Stimulated activated CD4-positive, alpha-beta T cell treated with anti-CD3 and anti-CD28 coated beads, Interleukin-2, amount 100 ng/mL, for 4 hours (primary cell): Measurements from ENCODE around the gene ARMH3.
"Not testable (repeated sequence)": the region's sequence is repeated elsewhere in the genome, so short reads cannot be mapped to it uniquely, and the experiment has no call there.

Experiments
- DNase-seq: peaks from one replicate; pipeline ENCODE4 v3.0.0-alpha.2; 2020; ENCODE audit warnings: low read depth

ARMH3 gene

GRCh38 chr10:102055647-102056419 is at the start of gene ARMH3:
ARMH3 (minus strand) TSS chr10:102056173; CDS start chr10:102040114, 16,059 bp downstream.
- DNase-seq, result peak; percentile 84

- DNase-seq, result no peak
Measured at GRCh38 chr10:102102421-102102820, 46.4 kb upstream of the ARMH3 start.

- no peak for DNase-seq
Measured at GRCh38 chr10:102101152-102101551, 45.2 kb upstream of the ARMH3 start.

- DNase-seq, result no peak
Measured at GRCh38 chr10:102096449-102096848, 40.5 kb upstream of the ARMH3 start.

GRCh38 chr10:102090772-102091171 is 34.8 kb upstream of the ARMH3 start:
- no peak for DNase-seq

- no peak for DNase-seq
Measured at GRCh38 chr10:102086196-102086595, 30.2 kb upstream of the ARMH3 start.

GRCh38 chr10:102085336-102085735 is 29.4 kb upstream of the ARMH3 start:
- no peak for DNase-seq

- DNase-seq, result no peak
Measured at GRCh38 chr10:102083541-102083940, 27.6 kb upstream of the ARMH3 start.

- DNase-seq, result peak; percentile 64
Measured at GRCh38 chr10:102072673-102073527, 16.9 kb upstream of the ARMH3 start.

GRCh38 chr10:102069071-102069470 is 13.1 kb upstream of the ARMH3 start:
- DNase-seq, result no peak

GRCh38 chr10:102068216-102068615 is 12.2 kb upstream of the ARMH3 start:
- no peak for DNase-seq

- no peak for DNase-seq
Measured at GRCh38 chr10:102067091-102067916, 11.3 kb upstream of the ARMH3 start.

- no peak for DNase-seq
Measured at GRCh38 chr10:102066399-102067088, 10.6 kb upstream of the ARMH3 start.

GRCh38 chr10:102065561-102066398 is 9.8 kb upstream of the ARMH3 start:
- no peak for DNase-seq

- peak; percentile 79 for DNase-seq
Measured at GRCh38 chr10:102064868-102065560, 9.0 kb upstream of the ARMH3 start, which contains the start of gene HPS6. HPS6 (plus strand) TSS chr10:102065349; CDS start chr10:102065475, 126 bp downstream.

GRCh38 chr10:102064503-102064867 is 8.5 kb upstream of the ARMH3 start:
- DNase-seq, result no peak

GRCh38 chr10:102059987-102060386 is 4.0 kb upstream of the ARMH3 start:
- no peak for DNase-seq

GRCh38 chr10:102054881-102055646 is 909 bp downstream of the ARMH3 start:
- DNase-seq, result not testable (repeated sequence)

- no peak for DNase-seq
Measured at GRCh38 chr10:102046095-102046494, 9.9 kb downstream of the ARMH3 start.
